Measurements from ENCODE around the gene CPT1C. TPM values are rescaled to one million over a fixed set of nuclear protein-coding genes. Genes with fewer than 3 reads are reported as not detected.

The CPT1C gene
- total RNA-seq, 1 donor from 2014 or later: 12.3 TPM

GRCh38 chr19:49684983-49685553, 5.8 kb upstream of the CPT1C start:
- no peaks in the 10 kb centered on the region for H3K27me3 ChIP-seq
- H3K4me3 ChIP-seq: no peak overlapping the region
- intact Hi-C loops (cut with DNase I): no loop called here
- H3K36me3 ChIP-seq: peaks cover 49 to 72% of the 10 kb centered on the region in 2 donors
- H3K27ac ChIP-seq: no peak overlapping the region
- H3K4me1 ChIP-seq: peaks cover 0 to 18% of the 10 kb centered on the region in 2 donors
- DNase-seq (ENCODE audit: low spot score in 2 of 2): no peak
- TF ChIP-seq, protein P1, sequence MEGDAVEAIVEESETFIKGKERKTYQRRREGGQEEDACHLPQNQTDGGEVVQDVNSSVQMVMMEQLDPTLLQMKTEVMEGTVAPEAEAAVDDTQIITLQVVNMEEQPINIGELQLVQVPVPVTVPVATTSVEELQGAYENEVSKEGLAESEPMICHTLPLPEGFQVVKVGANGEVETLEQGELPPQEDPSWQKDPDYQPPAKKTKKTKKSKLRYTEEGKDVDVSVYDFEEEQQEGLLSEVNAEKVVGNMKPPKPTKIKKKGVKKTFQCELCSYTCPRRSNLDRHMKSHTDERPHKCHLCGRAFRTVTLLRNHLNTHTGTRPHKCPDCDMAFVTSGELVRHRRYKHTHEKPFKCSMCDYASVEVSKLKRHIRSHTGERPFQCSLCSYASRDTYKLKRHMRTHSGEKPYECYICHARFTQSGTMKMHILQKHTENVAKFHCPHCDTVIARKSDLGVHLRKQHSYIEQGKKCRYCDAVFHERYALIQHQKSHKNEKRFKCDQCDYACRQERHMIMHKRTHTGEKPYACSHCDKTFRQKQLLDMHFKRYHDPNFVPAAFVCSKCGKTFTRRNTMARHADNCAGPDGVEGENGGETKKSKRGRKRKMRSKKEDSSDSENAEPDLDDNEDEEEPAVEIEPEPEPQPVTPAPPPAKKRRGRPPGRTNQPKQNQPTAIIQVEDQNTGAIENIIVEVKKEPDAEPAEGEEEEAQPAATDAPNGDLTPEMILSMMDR (IDR thresholded peaks at IDR 0.05): no peak
- H3K9me3 ChIP-seq: no peaks in the 10 kb centered on the region

- TF ChIP-seq, protein P1 (IDR thresholded peaks at IDR 0.05): no peak
- Histone ChIP-seq H3K27ac (no peak overlapping the region), H3K36me3 (peaks cover 49 to 72% of the 10 kb centered on the region in 2 donors), H3K27me3 (no peaks in the 10 kb centered on the region), H3K9me3 (no peaks in the 10 kb centered on the region), H3K4me1 (peaks cover 0 to 11% of the 10 kb centered on the region in 2 donors), H3K4me3 (no peak overlapping the region)
- intact Hi-C loops (cut with DNase I): no loop called here
- DNase-seq (ENCODE audit: low spot score in 2 of 2): no peak
Observed at GRCh38 chr19:49685845-49686332, 5.0 kb upstream of the CPT1C start.

- H3K36me3 ChIP-seq: peaks cover 48 to 65% of the 10 kb centered on the region in 2 donors
- intact Hi-C loops (cut with DNase I): no loop called here
- H3K27me3 ChIP-seq: no peaks in the 10 kb centered on the region
- no peaks in the 10 kb centered on the region for H3K9me3 ChIP-seq
- TF ChIP-seq, protein P1 (IDR thresholded peaks at IDR 0.05): no peak
- H3K27ac ChIP-seq: no peak overlapping the region
- no peak overlapping the region for H3K4me3 ChIP-seq
- no peak for DNase-seq (ENCODE audit: low spot score in 2 of 2)
- peaks cover 0 to 15% of the 10 kb centered on the region in 2 donors for H3K4me1 ChIP-seq
Observed at GRCh38 chr19:49686503-49687088, 4.3 kb upstream of the CPT1C start.

DNA sequence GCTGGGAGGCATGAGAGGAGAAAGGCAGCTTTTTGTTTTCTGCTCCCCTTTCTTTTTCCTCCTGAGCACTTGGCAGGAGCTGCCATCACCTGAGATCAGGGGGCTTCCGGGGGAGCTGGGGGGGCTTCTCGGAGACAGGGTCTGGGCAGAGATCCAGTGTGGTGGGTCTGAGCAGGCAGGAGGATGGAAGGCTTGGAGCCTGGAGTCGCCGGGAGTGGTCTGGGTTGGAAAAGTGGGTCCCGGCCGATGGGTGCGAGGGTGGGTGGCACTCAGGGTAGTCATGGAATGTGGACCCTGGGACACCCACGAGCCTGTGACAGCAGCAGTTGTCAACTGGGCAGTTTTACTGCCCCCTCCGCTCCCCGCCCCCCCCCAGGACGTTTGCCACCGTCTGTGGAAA, 3.8 kb upstream of the CPT1C start:
- peaks cover 0 to 17% of the 10 kb centered on the region in 2 donors for H3K4me1 ChIP-seq
- intact Hi-C loops (cut with DNase I): no loop called here
- H3K36me3 ChIP-seq: peaks cover 42 to 59% of the 10 kb centered on the region in 2 donors
- no peak overlapping the region for H3K4me3 ChIP-seq
- H3K27me3 ChIP-seq: no peaks in the 10 kb centered on the region
- H3K27ac ChIP-seq: no peak overlapping the region
- DNase-seq (ENCODE audit: low spot score in 2 of 2): no peak
- TF ChIP-seq, protein P1 (IDR thresholded peaks at IDR 0.05): no peak
- no peaks in the 10 kb centered on the region for H3K9me3 ChIP-seq

DNA sequence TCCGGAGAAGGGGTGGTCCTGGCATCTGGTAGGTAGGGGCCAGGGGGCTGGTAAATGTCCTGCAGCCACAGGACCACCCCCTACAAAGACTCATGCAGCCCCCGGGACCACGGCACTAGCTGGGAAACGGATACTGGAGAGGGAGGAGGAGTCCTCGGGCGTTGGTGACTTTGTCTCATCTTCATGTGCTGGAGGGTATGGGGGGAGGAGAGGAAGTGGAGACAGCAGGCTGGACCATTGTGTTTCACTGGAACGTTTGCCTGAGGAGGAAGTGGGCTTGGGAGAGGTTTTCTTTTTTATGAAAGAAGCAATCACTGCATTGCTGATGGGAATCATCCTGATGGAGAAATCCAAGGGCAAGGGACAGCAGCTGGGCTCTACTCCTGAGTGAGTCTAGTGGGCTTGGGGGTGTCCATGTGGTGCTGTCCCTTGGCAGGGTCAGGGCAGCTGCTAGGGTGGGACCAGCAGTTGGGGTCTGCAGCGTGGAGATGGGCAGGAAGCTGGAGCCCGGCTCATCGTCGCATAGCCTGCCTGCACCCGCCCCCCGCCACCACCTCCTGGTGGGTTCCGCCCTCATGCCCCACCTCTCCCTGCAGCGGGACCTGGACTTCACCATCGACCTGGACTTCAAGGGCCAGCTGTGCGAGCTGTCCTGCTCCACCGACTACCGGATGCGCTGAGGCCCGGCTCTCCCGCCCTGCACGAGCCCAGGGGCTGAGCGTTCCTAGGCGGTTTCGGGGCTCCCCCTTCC, 3.2 kb upstream of the CPT1C start:
- intact Hi-C loops (cut with DNase I): no loop called here
- no peak overlapping the region for H3K4me3 ChIP-seq
- no peak overlapping the region for H3K27ac ChIP-seq
- H3K9me3 ChIP-seq: no peaks in the 10 kb centered on the region
- TF ChIP-seq, protein P1 (IDR thresholded peaks at IDR 0.05): no peak
- peaks cover 37 to 53% of the 10 kb centered on the region in 2 donors for H3K36me3 ChIP-seq
- H3K27me3 ChIP-seq: no peaks in the 10 kb centered on the region
- no peak for DNase-seq (ENCODE audit: low spot score in 2 of 2)
- peaks cover 0 to 17% of the 10 kb centered on the region in 2 donors for H3K4me1 ChIP-seq
